CD8-positive, alpha-beta memory T cell (primary cell): ENCODE measurements around the gene SH3BP5. TPM values are rescaled to one million over a fixed set of nuclear protein-coding genes. Genes with fewer than 3 reads are reported as not detected.
A peak's percentile ranks its signal among the peaks of the same experiment; 100 is the strongest.

Experiments
- CTCF ChIA-PET: fragments of 350-600 bp; sonication (Branson Sonifier 250); formaldehyde crosslinking; loops from one replicate; lab custom pipeline; 2021; ENCODE audit warnings: antibody characterized with exemption; lab: Charles Lee
- POLR2A ChIA-PET: fragments of 350-600 bp; sonication (Branson Sonifier 250); formaldehyde crosslinking; loops from one replicate; lab custom pipeline; 2021; ENCODE audit warnings: antibody characterized with exemption; lab: Charles Lee
- DNase-seq, 5 donors: peaks; one replicate each; pipeline versions ENCODE4 v3.0.0 to v3.0.0-alpha.2; 2020 to 2022; ENCODE audit warnings: mixed read lengths in 1 of 5
- H3K27ac ChIP-seq: one replicate; pipeline ENCODE4 v1.7.0; 2013; ENCODE audit warnings: low read depth, mild to moderate bottlenecking, low read length, moderate library complexity
- H3K27me3 ChIP-seq: 2 replicates; pipeline ENCODE4 v1.7.0; 2013; ENCODE audit warnings: low read length, mild to moderate bottlenecking; ENCODE audit not compliant: insufficient read depth, poor library complexity, severe bottlenecking
- H3K36me3 ChIP-seq: 2 replicates; pipeline ENCODE4 v1.7.0; 2013; ENCODE audit warnings: mild to moderate bottlenecking, low read length, moderate library complexity; ENCODE audit not compliant: insufficient read depth
- H3K4me1 ChIP-seq: 2 replicates; pipeline ENCODE4 v1.7.0; 2013; ENCODE audit warnings: mild to moderate bottlenecking, low read length, moderate library complexity; ENCODE audit not compliant: insufficient read depth
- H3K4me3 ChIP-seq: 2 replicates; pipeline ENCODE4 v1.7.0; 2013; ENCODE audit warnings: mild to moderate bottlenecking, low read length
- H3K9me3 ChIP-seq: 2 replicates; pipeline ENCODE4 v1.7.0; 2013; ENCODE audit warnings: mild to moderate bottlenecking, low read length
- H3K27ac Mint-ChIP-seq, 8 donors: one replicate each; pipeline ENCODE4 v1.8.0; 2020 to 2021; ENCODE audit warnings: mixed read lengths in 8 of 8, mild to moderate bottlenecking in 6 of 8, inconsistent platforms in 3 of 8, moderate library complexity in 3 of 8
- H3K27me3 Mint-ChIP-seq, 2 donors: one replicate each; pipeline ENCODE4 v1.8.0; 2020 to 2021; ENCODE audit warnings: mixed read lengths in 2 of 2, mild to moderate bottlenecking in 1 of 2, moderate library complexity in 1 of 2
- H3K36me3 Mint-ChIP-seq, 3 donors: one replicate each; pipeline ENCODE4 v1.8.0; 2020 to 2021; ENCODE audit warnings: mixed read lengths in 3 of 3, inconsistent platforms in 1 of 3, mild to moderate bottlenecking in 1 of 3
- H3K4me1 Mint-ChIP-seq, 3 donors: one replicate each; pipeline ENCODE4 v1.8.0; 2020 to 2021; ENCODE audit warnings: mixed read lengths in 3 of 3, inconsistent platforms in 1 of 3, mild to moderate bottlenecking in 1 of 3
- H3K4me3 Mint-ChIP-seq, 7 donors: one replicate each; pipeline ENCODE4 v1.8.0; 2020 to 2021; ENCODE audit warnings: mixed read lengths in 7 of 7, mild to moderate bottlenecking in 6 of 7, moderate library complexity in 4 of 7, inconsistent platforms in 2 of 7
- H3K9me3 Mint-ChIP-seq, 5 donors: one replicate each; pipeline ENCODE4 v1.8.0; 2020 to 2022; ENCODE audit warnings: mixed read lengths in 5 of 5, mild to moderate bottlenecking in 3 of 5, moderate library complexity in 2 of 5, inconsistent platforms in 1 of 5
- polyA plus RNA-seq: library from polyadenylated mRNA; unstranded; fragments of 300-500 nt; fragmentation: Illumina TruSeq; gene quantifications from one replicate; pipeline ENCODE4 v1.2.3, GENCODE V29; 2021
- total RNA-seq, 2 experiments: library from RNA; stranded (reverse); gene quantifications; one replicate each; pipeline ENCODE4 v1.2.3, GENCODE V29; 2021

SH3BP5 gene
- total and polyA plus RNA-seq, 3 experiments from 2014 or later, result 14.2 to 84.3 (median 15.5) TPM

- no peaks in the 10 kb centered on the region for H3K36me3 ChIP-seq
- H3K27ac ChIP-seq, result no peak overlapping the region
- no peak overlapping the region for H3K4me3 ChIP-seq
- ChIA-PET POLR2A (interaction anchor here (1.0 kb wide), 1 partner anchor 65 kb away, joined by 3 read pairs; the partner anchor contains the start of gene SH3BP5), CTCF (interaction anchor here (0.7 to 10.8 kb wide), 24 partner anchors 9 to 332 kb away, joined by 3 to 200 read pairs (median 8); partner anchors contain the start of genes CAPN7 and SH3BP5)
- Mint-ChIP-seq H3K9me3 (no peaks in the 10 kb centered on the region), H3K4me3 (no peak overlapping the region), H3K36me3 (peaks cover 0 to 28% (median 13%) of the 10 kb centered on the region in 3 donors), H3K27me3 (no peaks in the 10 kb centered on the region), H3K4me1 (peaks cover 62 to 79% (median 78%) of the 10 kb centered on the region in 3 donors), H3K27ac (peak overlapping the region in 7 of 8 donors; percentile 10 to 89 (median 37))
- no peaks in the 10 kb centered on the region for H3K9me3 ChIP-seq
- no peak for DNase-seq
- no peaks in the 10 kb centered on the region for H3K27me3 ChIP-seq
- peaks cover 65% of the 10 kb centered on the region for H3K4me1 ChIP-seq
Measured at GRCh38 chr3:15266510-15267376, 65.6 kb downstream of the SH3BP5 start.

- ChIA-PET CTCF (interaction anchor here (0.7 to 10.8 kb wide), 13 partner anchors 8 to 291 kb away, joined by 3 to 200 read pairs (median 5); partner anchors contain the start of genes CAPN7 and SH3BP5), POLR2A (interaction anchor here (1.0 kb wide), 1 partner anchor 66 kb away, joined by 3 read pairs; the partner anchor contains the start of gene SH3BP5)
- Histone ChIP-seq H3K27me3 (no peaks in the 10 kb centered on the region), H3K4me3 (no peak overlapping the region), H3K36me3 (peaks cover 5% of the 10 kb centered on the region), H3K27ac (no peak overlapping the region), H3K4me1 (peaks cover 56% of the 10 kb centered on the region), H3K9me3 (no peaks in the 10 kb centered on the region)
- Mint-ChIP-seq H3K9me3 (no peaks in the 10 kb centered on the region), H3K4me3 (peak overlapping the region in 1 of 7 donors; percentile 73), H3K4me1 (peaks cover 61 to 81% (median 81%) of the 10 kb centered on the region in 3 donors), H3K27me3 (no peaks in the 10 kb centered on the region), H3K27ac (peak overlapping the region; percentile 22 to 86 (median 70)), H3K36me3 (peaks cover 0 to 36% (median 16%) of the 10 kb centered on the region in 3 donors)
- DNase-seq, result no peak
Measured at GRCh38 chr3:15265655-15266509, 66.5 kb downstream of the SH3BP5 start.

DNA sequence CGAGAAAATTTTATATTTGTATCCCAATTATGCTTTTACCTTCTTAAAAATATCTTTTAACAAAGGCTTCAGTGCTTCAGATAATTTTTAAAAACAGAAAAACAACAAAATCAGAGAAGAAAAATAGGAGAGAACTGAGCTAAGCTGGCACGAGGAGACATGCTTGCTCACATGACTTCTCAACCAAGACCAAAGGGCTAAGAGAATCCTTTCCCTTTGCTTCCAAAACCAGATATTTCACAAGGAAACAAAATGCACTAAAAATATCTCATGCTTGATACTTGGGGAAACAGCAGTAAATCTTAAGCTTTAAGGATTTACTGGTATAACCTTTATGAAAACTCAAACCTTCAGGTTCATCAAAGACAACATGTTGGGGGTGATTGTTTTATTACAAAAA, 67.9 kb downstream of the SH3BP5 start:
- no peaks in the 10 kb centered on the region for H3K9me3 ChIP-seq
- Mint-ChIP-seq H3K4me1 (peaks cover 50 to 75% (median 69%) of the 10 kb centered on the region in 3 donors), H3K36me3 (peaks cover 0 to 50% (median 16%) of the 10 kb centered on the region in 3 donors), H3K27me3 (no peaks in the 10 kb centered on the region), H3K4me3 (no peak overlapping the region), H3K27ac (peak overlapping the region; percentile 21 to 84 (median 73)), H3K9me3 (no peaks in the 10 kb centered on the region)
- CTCF ChIA-PET, result interaction anchor here (1.1 to 10.8 kb wide), 4 partner anchors 10 to 115 kb away, joined by 3 to 200 read pairs (median 56); partner anchors contain the start of gene SH3BP5
- H3K4me1 ChIP-seq, result peaks cover 43% of the 10 kb centered on the region
- H3K27ac ChIP-seq, result no peak overlapping the region
- no peaks in the 10 kb centered on the region for H3K27me3 ChIP-seq
- no peak overlapping the region for H3K4me3 ChIP-seq
- H3K36me3 ChIP-seq, result peaks cover 18% of the 10 kb centered on the region
- DNase-seq, result no peak
- POLR2A ChIA-PET, result no interaction called here

DNA sequence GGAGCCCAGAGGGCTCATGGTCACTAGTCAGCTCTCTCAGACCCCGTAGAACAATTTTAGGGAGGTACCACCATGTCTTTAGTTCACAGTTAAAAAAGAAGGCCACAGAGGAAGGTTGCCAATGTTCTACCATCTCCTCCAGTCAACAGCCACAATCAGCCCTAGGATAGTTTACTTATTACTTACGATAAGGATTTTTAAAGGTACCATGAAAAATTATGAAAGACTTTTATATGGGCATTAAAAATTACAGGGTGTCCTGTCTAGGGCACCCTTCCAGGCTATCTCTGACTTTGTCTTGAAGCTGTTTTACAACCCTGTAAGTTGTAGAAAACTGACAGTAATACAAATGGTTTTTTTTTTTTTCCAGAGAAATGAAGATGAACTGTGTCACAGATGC, 68.5 kb downstream of the SH3BP5 start:
- no peaks in the 10 kb centered on the region for H3K27me3 ChIP-seq
- DNase-seq, result no peak
- Mint-ChIP-seq H3K27me3 (no peaks in the 10 kb centered on the region), H3K27ac (peak overlapping the region; percentile 21 to 94 (median 72)), H3K9me3 (no peaks in the 10 kb centered on the region), H3K36me3 (peaks cover 0 to 52% (median 10%) of the 10 kb centered on the region in 3 donors), H3K4me1 (peaks cover 44 to 72% (median 66%) of the 10 kb centered on the region in 3 donors), H3K4me3 (no peak overlapping the region)
- H3K9me3 ChIP-seq, result no peaks in the 10 kb centered on the region
- peaks cover 37% of the 10 kb centered on the region for H3K4me1 ChIP-seq
- POLR2A ChIA-PET, result interaction anchor here (0.6 kb wide), 1 partner anchor 140 kb away, joined by 3 read pairs; no protein-coding TSS in a partner anchor
- H3K4me3 ChIP-seq, result no peak overlapping the region
- peaks cover 18% of the 10 kb centered on the region for H3K36me3 ChIP-seq
- H3K27ac ChIP-seq, result no peak overlapping the region
- CTCF ChIA-PET, result interaction anchor here (1.6 to 10.8 kb wide), 2 partner anchors 10 to 68 kb away, joined by 5 to 200 read pairs; partner anchors contain the start of gene SH3BP5

DNA sequence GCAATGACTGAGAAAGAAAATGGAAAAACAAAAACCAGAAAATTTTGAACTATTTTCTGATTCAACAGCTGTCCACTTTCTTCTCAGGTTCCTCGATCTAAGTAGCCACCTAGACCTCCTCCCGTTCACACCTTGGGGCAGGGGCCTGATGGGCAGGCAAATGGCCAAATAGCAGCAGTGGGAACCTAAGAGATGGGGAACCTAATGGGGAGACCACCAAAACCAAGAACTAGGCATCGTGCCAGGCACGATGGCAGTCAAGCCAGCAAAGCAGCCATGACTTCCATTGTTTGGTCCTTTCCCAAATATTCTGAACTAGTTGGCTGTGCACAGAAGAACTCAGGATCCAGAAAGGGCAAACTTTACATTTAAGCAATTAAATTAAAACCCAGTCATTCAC, 69.3 kb downstream of the SH3BP5 start:
- H3K4me3 ChIP-seq, result no peak overlapping the region
- H3K4me3 Mint-ChIP-seq, result no peak overlapping the region
- H3K36me3 ChIP-seq, result peaks cover 18% of the 10 kb centered on the region
- peaks cover 29% of the 10 kb centered on the region for H3K4me1 ChIP-seq
- no peak for DNase-seq
- no peaks in the 10 kb centered on the region for H3K27me3 Mint-ChIP-seq
- H3K36me3 Mint-ChIP-seq, result peaks cover 0 to 60% (median 9%) of the 10 kb centered on the region in 3 donors
- H3K9me3 ChIP-seq, result no peaks in the 10 kb centered on the region
- H3K4me1 Mint-ChIP-seq, result peaks cover 37 to 66% (median 59%) of the 10 kb centered on the region in 3 donors
- peak overlapping the region in 5 of 8 donors; percentile 39 to 74 (median 51) for H3K27ac Mint-ChIP-seq
- CTCF ChIA-PET, result interaction anchor here (10.8 kb wide), 1 partner anchor 69 kb away, joined by 200 read pairs; the partner anchor contains the start of gene SH3BP5
- POLR2A ChIA-PET, result interaction anchor here (0.6 kb wide), 1 partner anchor 145 kb away, joined by 3 read pairs; no protein-coding TSS in a partner anchor
- H3K9me3 Mint-ChIP-seq, result no peaks in the 10 kb centered on the region
- H3K27me3 ChIP-seq, result no peaks in the 10 kb centered on the region
- H3K27ac ChIP-seq, result no peak overlapping the region

- no peak overlapping the region for H3K27ac ChIP-seq
Measured at GRCh38 chr3:15262021-15262420, 70.4 kb downstream of the SH3BP5 start.

GRCh38 chr3:15261274-15261673, 71.1 kb downstream of the SH3BP5 start:
- Histone ChIP-seq H3K27ac (no peak overlapping the region), H3K36me3 (peaks cover 31% of the 10 kb centered on the region), H3K4me3 (no peak overlapping the region), H3K9me3 (no peaks in the 10 kb centered on the region), H3K4me1 (peaks cover 15% of the 10 kb centered on the region), H3K27me3 (no peaks in the 10 kb centered on the region)
- H3K27me3 Mint-ChIP-seq, result no peaks in the 10 kb centered on the region
- H3K4me1 Mint-ChIP-seq, result peaks cover 32 to 49% (median 44%) of the 10 kb centered on the region in 3 donors
- H3K4me3 Mint-ChIP-seq, result no peak overlapping the region
- DNase-seq, result no peak
- no peaks in the 10 kb centered on the region for H3K9me3 Mint-ChIP-seq
- CTCF ChIA-PET, result interaction anchor here (1.7 kb wide), 1 partner anchor 55 kb away, joined by 3 read pairs; the partner anchor contains the start of gene CAPN7
- POLR2A ChIA-PET, result no interaction called here
- H3K36me3 Mint-ChIP-seq, result peaks cover 0 to 66% (median 11%) of the 10 kb centered on the region in 3 donors
- H3K27ac Mint-ChIP-seq, result peak overlapping the region; percentile 56 to 87 (median 64)

More at GRCh38 chr3:15262021-15262420, 70.4 kb downstream of the SH3BP5 start:
- no peaks in the 10 kb centered on the region for H3K9me3 ChIP-seq
- Mint-ChIP-seq H3K36me3 (peaks cover 0 to 65% (median 11%) of the 10 kb centered on the region in 3 donors), H3K4me3 (no peak overlapping the region), H3K9me3 (no peaks in the 10 kb centered on the region), H3K27ac (peak overlapping the region in 4 of 8 donors; percentile 60 to 87 (median 72)), H3K4me1 (peaks cover 34 to 56% (median 50%) of the 10 kb centered on the region in 3 donors), H3K27me3 (no peaks in the 10 kb centered on the region)
- H3K4me3 ChIP-seq, result no peak overlapping the region
- H3K36me3 ChIP-seq, result peaks cover 24% of the 10 kb centered on the region
- peaks cover 18% of the 10 kb centered on the region for H3K4me1 ChIP-seq
- DNase-seq, result no peak
- POLR2A ChIA-PET, result no interaction called here
- H3K27me3 ChIP-seq, result no peaks in the 10 kb centered on the region
- CTCF ChIA-PET, result interaction anchor here (0.6 to 10.8 kb wide), 3 partner anchors 56 to 70 kb away, joined by 3 to 200 read pairs (median 3); partner anchors contain the start of genes CAPN7 and SH3BP5
